ENCODE measurements around the gene MXD4.

MXD4 gene

DNA sequence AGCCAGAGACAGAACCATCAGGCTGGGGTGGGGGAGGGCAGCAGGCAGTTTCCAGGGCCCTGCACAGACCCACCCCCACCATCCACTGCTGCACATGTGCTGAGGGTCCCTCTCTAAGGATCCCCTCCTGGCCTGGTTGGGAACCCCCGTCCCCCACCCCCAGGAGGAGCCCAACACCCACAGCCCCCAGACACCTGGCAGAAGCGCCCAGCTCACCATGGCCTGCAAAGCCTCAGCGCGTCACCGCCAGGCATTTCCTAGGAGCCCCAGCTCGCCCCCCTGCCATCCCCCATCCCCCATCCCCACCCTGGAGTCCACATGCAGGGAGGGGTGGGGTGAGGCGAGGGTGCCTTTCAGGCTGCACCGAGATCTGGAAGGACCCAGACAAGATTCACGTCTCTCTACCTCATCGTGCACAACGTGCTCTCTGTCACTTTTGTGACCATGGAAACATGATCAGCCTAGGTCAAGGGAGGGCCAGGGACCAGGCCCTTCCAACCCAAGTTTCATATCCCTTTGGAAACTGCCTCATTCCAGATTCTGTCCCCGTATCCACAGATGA, 9.3 kb downstream of the MXD4 start:
- no peaks in the 10 kb centered on the region for H3K27me3 Mint-ChIP-seq (ENCODE audit: low read depth)

DNA sequence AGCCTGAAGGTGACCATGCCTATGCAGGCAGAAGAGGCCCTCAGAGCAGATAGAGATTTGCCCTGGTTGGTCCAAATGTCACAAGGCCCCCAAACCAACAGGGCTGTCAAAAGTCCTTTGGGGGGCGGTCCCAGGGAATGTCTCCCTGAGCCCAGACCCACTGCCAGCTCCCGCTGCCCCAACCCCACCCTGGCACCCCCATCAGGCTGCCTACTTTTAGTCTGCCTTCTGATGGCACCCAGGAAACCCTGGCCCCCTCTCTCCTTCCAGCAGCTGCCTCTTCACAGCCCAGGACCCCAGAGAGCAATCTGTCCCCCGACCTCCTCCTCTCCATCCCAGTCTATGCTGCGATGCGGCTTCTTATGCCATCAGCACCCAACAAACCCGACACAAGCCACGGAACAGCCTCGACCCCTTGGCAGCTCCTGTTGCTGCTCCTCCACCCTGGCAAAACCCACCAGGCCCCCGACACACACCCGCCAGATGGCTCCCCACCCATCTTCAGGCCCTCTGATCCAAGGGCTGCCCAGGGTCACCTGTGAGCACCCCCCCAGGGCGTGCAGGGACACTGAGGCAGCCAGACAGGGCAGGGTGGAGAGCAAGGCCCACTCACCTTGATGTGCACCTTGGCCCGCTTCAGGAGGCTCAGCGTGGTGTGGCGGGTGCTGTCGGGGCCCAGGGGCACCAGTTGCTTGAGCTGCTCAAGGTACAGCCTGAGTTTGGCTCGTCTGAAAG, 9.9 kb downstream of the MXD4 start:
- Mint-ChIP-seq H3K36me3 (ENCODE audit: low read depth) (peaks cover 15% of the 10 kb centered on the region), H3K27ac (no peak overlapping the region), H3K4me3 (no peak overlapping the region), H3K27me3 (ENCODE audit: low read depth) (no peaks in the 10 kb centered on the region), H3K9me3 (no peaks in the 10 kb centered on the region), H3K4me1 (peaks cover 15% of the 10 kb centered on the region)
- TF ChIP-seq, protein P1, sequence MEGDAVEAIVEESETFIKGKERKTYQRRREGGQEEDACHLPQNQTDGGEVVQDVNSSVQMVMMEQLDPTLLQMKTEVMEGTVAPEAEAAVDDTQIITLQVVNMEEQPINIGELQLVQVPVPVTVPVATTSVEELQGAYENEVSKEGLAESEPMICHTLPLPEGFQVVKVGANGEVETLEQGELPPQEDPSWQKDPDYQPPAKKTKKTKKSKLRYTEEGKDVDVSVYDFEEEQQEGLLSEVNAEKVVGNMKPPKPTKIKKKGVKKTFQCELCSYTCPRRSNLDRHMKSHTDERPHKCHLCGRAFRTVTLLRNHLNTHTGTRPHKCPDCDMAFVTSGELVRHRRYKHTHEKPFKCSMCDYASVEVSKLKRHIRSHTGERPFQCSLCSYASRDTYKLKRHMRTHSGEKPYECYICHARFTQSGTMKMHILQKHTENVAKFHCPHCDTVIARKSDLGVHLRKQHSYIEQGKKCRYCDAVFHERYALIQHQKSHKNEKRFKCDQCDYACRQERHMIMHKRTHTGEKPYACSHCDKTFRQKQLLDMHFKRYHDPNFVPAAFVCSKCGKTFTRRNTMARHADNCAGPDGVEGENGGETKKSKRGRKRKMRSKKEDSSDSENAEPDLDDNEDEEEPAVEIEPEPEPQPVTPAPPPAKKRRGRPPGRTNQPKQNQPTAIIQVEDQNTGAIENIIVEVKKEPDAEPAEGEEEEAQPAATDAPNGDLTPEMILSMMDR (IDR thresholded peaks at IDR 0.05; ENCODE audit: unreplicated experiment in 3 of 3) = no peak

More for the DNA sequence above, 9.3 kb downstream of the MXD4 start:
- H3K4me3 Mint-ChIP-seq = no peak overlapping the region
- H3K27ac Mint-ChIP-seq = no peak overlapping the region
- no peaks in the 10 kb centered on the region for H3K9me3 Mint-ChIP-seq
- H3K36me3 Mint-ChIP-seq (ENCODE audit: low read depth) = peaks cover 15% of the 10 kb centered on the region
- TF ChIP-seq, protein P1 (IDR thresholded peaks at IDR 0.05; ENCODE audit: unreplicated experiment in 3 of 3) = no peak
- H3K4me1 Mint-ChIP-seq = peaks cover 21% of the 10 kb centered on the region

DNA sequence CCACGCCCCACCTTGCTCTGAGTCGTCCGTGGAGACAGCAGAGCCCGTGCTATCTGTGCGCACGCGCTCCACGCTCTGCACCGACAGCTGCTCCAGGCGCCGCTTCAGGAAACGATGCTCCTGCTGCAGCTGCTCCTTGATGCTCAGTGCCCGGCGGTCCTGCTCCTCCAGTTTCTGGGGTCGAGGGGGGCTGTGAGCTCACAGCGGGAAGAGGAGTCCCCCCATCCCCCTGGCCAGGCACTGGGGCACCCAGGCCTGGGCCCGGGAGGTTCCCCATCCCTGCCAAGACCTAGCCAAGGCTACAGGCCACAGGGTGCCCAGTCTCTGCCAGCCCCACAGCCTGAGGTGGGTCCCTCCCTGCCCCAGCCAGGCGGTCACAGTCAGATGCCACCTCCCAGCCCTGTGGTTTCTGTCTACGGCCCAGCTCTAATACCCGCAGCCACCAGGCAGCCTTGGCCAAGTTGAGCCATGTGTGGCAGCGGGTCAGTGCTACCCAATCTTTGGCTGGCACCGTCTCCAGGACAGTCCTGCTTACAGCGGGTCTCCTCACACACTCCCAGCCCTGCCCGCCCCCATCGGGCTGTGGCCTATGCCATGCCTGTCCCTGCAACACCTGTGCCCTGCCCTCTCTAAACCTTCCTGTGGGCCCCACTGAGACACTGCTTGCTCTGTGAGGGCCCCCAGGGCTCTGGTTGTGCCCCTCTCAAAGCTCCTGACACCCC, 10.7 kb downstream of the MXD4 start:
- H3K4me3 Mint-ChIP-seq = no peak overlapping the region
- TF ChIP-seq, protein P1 (IDR thresholded peaks at IDR 0.05; ENCODE audit: unreplicated experiment in 3 of 3) = no peak
- H3K4me1 Mint-ChIP-seq = peaks cover 13% of the 10 kb centered on the region
- H3K27ac Mint-ChIP-seq = no peak overlapping the region
- no peaks in the 10 kb centered on the region for H3K9me3 Mint-ChIP-seq
- H3K27me3 Mint-ChIP-seq (ENCODE audit: low read depth) = no peaks in the 10 kb centered on the region
- peaks cover 15% of the 10 kb centered on the region for H3K36me3 Mint-ChIP-seq (ENCODE audit: low read depth)

DNA sequence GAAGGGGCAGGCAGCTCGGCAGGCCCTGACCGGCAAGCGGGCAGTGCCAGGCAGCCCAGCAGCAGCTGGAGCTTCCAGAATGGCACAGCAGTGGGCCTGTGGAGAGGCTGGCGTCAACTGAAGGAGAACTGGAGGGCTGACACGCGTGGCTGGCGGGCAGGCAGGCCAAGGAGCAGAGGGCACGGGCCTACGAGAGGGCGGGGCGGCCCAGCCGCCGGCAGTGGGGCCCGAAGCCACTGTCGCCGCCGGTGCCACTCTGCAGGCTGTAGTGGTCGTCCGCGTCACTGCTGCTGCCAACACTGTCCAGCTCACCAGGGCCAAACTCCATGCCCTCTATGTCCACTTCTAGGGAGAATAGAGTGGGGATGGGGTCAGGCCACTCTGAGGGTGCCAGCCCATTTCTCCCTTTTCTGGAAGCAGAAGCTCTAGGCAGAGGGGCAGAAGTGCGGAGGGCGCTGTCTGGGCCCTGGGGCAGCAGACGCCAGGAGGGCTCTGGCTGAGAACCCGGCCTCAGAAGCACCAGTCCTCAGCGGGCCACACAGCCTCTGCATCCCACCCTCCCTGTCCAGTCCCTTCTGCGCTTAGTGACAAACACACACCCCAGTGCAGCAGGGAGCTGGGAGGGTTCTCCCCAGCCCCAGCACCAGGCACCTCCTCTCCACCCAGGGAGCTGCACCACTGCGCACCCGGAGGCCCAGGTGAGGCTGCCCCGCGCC, 11.4 kb downstream of the MXD4 start:
- peaks cover 14% of the 10 kb centered on the region for H3K4me1 Mint-ChIP-seq
- peaks cover 15% of the 10 kb centered on the region for H3K36me3 Mint-ChIP-seq (ENCODE audit: low read depth)
- TF ChIP-seq, protein P1 (IDR thresholded peaks at IDR 0.05; ENCODE audit: unreplicated experiment in 3 of 3) = no peak
- no peak overlapping the region for H3K4me3 Mint-ChIP-seq
- no peak overlapping the region for H3K27ac Mint-ChIP-seq
- H3K27me3 Mint-ChIP-seq (ENCODE audit: low read depth) = no peaks in the 10 kb centered on the region
- no peaks in the 10 kb centered on the region for H3K9me3 Mint-ChIP-seq

DNA sequence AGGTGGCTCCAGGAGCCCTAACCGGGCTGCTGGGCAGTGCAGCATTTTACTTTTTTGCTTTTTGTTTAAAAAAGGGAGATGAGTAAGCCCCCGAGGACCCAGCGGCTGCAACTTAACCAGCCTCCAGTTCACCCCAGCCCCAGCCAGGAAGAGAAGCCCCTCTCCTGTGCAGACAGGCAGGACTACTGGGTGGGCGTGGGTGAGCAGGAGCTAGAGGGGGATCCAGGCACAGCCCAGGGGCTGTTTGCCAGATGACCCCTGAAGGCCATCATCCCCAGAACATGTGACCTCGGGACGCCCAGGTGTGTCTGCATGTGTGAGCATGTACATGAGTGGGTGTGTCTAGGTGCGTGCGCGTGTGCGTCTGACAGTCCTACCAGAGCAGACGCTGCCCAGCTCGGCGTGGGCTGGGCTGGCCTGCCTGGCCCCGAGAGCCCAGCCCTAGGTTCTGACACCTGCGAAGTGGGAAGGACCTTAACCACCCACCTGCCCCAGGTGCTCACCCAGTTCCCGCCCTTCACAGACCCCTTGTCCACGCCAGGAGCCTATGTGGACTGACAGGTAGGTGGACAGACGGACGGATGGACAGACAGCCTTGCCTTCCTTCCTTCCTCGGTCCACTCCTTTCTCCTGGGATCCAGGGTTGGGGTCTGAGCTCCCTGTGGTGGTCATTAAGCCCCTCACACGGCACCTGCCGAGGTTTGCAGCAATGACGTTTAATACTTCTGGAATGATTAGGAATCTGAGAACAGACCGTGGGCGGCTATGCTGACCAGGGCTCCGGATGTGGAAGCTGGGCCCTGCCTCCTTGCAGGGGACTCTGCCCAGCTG, 12.2 kb downstream of the MXD4 start:
- Mint-ChIP-seq H3K4me3 (no peak overlapping the region), H3K9me3 (no peaks in the 10 kb centered on the region), H3K27me3 (ENCODE audit: low read depth) (no peaks in the 10 kb centered on the region)

More for the DNA sequence above, 12.2 kb downstream of the MXD4 start:
- H3K27ac Mint-ChIP-seq = no peak overlapping the region
- H3K4me1 Mint-ChIP-seq = peaks cover 18% of the 10 kb centered on the region
- TF ChIP-seq, protein P1 (IDR thresholded peaks at IDR 0.05; ENCODE audit: unreplicated experiment in 3 of 3) = no peak
- H3K36me3 Mint-ChIP-seq (ENCODE audit: low read depth) = peaks cover 11% of the 10 kb centered on the region
